HG02885 (cell line): Measurements from ENCODE around the gene SLC6A18.

Experiments used
- ATAC-seq: cut with Tn5 transposase; IDR thresholded peaks from one replicate; pipeline ENCODE4 v1.9.1; 2021; ENCODE audit warnings: mild to moderate bottlenecking; ENCODE audit not compliant: unreplicated experiment, poor library complexity

SLC6A18 gene

GRCh38 chr5:1202026-1202797, 23.0 kb upstream of the SLC6A18 start:
- no peak for ATAC-seq

GRCh38 chr5:1202798-1203185, 22.4 kb upstream of the SLC6A18 start:
- ATAC-seq = no peak

GRCh38 chr5:1203311-1203967, 21.7 kb upstream of the SLC6A18 start:
- ATAC-seq = no peak

GRCh38 chr5:1203968-1204692, 21.1 kb upstream of the SLC6A18 start:
- ATAC-seq = no peak

GRCh38 chr5:1204693-1205242, 20.4 kb upstream of the SLC6A18 start:
- ATAC-seq = no peak

GRCh38 chr5:1205255-1206180, 19.7 kb upstream of the SLC6A18 start:
- no peak for ATAC-seq

- no peak for ATAC-seq
These were observed 18.4 kb upstream of the SLC6A18 start for GRCh38 chr5:1206521-1207412.

- ATAC-seq = no peak
These were observed 17.6 kb upstream of the SLC6A18 start for GRCh38 chr5:1207555-1207954.

GRCh38 chr5:1208221-1208742, 16.9 kb upstream of the SLC6A18 start:
- ATAC-seq = no peak

GRCh38 chr5:1208743-1209488, 16.3 kb upstream of the SLC6A18 start:
- ATAC-seq = no peak

GRCh38 chr5:1209489-1209852, 15.7 kb upstream of the SLC6A18 start:
- ATAC-seq = no peak

- ATAC-seq = no peak
These were observed 15.0 kb upstream of the SLC6A18 start for GRCh38 chr5:1209896-1210776.

- ATAC-seq = no peak
These were observed 14.3 kb upstream of the SLC6A18 start for GRCh38 chr5:1210832-1211251.

- no peak for ATAC-seq
These were observed 13.5 kb upstream of the SLC6A18 start for GRCh38 chr5:1211701-1212100.

- no peak for ATAC-seq
These were observed 12.9 kb upstream of the SLC6A18 start for GRCh38 chr5:1212271-1212670.

GRCh38 chr5:1212881-1213280, 12.3 kb upstream of the SLC6A18 start:
- ATAC-seq = no peak

- ATAC-seq = no peak
These were observed 11.5 kb upstream of the SLC6A18 start for GRCh38 chr5:1213508-1214162.
